NK-92 treated with Interleukin-12 subunit alpha and Interleukin-12 subunit beta, amount 100 ng/mL, for 24 hours (cell line): Measurements from ENCODE around the gene HSD17B14.
"Not testable (repeated sequence)": the region's sequence is repeated elsewhere in the genome, so short reads cannot be mapped to it uniquely, and the experiment has no call there.

Source experiments
- DNase-seq: peaks from one replicate; lab custom pipeline; 2025; lab: John Stamatoyannopoulos, UW

HSD17B14 gene

DNA sequence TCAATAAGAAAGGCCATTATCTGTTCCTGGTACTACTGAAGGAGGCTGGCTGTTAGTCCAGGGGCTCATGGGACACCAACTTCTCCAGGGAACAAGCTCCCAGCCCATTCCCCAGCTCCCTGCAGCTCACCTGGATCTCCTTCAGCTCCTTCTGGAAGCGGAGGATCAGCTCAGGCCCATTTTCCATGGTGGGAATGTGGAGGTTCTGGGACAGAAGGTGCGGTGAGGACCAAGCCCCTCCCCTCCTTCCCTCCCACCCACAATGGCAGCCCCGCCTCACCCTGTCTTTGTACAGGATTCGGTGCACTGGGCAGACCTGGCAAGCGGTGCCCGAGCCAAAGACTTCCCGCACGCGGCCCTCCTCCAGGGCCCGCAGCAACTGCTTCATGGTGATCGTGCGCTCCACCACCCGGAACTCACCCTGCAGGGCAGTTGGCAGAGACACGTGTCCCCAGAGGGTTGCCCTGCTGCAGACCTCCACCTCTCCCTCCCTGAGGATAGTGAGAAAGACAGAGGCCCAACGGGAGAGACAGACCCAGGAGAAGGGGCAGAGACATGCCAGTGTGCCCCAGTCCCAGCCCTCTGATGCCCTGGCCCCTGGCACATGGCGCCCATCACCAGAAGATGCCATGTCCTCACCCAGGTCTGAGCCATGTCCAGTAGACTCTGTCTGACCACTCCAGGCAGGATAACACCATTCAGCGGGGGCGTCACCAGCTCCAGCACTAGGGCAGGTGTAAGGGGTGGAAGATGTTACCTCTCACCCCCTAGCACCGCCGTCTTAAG lies 39.8 kb downstream of the HSD17B14 start:
- no peak for DNase-seq

DNA sequence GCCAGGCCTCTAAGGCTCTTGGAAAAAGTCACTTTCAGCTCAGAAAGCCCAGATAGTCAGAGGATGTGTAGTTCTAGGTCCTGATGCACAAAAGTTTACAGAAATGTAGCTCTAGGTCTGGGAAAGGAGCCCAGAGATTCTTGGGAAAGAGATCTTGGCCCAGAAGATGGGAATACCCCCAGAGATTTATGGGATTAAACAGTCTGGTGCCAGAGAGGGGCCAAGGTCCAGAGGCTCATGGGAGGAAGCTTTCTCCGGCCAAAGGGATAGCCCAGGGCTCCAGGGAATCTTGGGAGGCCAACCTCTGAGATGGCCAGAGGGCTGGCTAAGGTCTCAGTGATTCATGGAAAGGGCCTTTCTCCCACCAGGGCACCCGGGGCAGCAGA lies 40.6 kb downstream of the HSD17B14 start:
- DNase-seq: no peak

DNA sequence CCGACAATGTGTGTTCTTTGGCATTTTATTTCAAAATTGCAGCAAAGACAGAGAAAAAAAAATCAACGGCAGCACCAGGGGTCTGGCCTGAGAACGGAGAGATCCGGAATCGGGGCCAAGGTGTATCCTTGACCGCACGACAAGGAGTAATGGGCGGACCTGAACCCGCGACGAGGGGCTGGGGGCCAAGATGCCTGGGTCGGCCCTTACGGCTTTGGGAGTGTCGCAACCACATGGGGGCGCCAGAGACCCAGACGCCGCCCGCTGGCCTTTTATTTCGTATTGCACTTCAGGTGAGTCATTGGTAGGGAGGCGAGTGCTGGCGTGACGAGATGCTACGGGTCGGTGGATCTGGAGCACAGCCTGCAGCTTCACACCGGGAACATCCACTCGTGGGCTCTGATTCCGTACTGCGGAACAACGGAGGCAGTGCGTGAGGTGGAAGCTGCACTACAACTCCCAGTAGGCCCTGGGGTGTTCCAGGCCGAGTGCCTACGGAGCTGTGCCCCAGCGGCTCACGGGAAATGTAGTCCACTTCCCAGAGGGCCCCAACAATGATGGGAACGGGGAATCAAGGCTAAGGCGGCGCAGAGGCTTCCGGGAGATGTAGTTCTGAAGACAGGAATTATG lies 41.1 kb downstream of the HSD17B14 start:
- DNase-seq: no peak

DNA sequence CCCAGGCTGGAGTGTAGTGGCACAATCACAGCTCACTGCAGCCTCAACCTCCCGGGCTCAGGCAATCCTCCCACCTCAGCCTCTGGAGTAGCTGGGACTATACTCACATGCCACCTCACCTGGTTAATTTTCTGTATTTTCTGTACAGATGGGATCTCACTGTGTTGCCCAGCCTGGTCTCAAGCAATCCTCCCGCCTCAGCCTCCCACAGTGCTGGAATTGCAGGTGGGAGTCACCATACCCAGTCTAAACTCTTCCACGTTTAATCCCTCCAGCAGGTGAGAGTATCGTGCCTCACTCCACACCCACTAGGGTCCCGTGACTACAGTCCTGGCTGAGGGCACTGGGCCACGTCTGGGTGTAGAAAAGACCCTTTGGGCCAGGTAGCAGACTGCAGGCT lies 42.0 kb downstream of the HSD17B14 start:
- no peak for DNase-seq

DNA sequence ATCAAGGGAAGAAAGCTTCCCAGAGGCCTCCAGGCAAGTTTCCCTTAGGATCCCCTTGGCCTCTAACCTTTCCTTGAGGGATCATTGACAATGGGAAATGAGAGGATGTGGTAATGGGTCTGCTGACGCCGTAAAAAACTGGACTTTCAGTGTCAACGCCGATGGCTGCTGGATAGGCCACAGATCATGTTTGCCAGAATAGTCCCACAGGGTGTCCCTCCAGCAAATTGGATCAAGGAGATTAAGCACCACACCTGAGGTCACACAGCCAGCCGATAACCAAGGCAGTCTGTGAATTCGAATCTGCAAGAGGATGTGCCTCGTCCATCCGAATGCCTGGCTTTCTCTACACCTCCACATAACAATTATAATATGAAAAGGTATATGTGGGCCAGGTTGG lies 43.0 kb downstream of the HSD17B14 start:
- no peak for DNase-seq

DNA sequence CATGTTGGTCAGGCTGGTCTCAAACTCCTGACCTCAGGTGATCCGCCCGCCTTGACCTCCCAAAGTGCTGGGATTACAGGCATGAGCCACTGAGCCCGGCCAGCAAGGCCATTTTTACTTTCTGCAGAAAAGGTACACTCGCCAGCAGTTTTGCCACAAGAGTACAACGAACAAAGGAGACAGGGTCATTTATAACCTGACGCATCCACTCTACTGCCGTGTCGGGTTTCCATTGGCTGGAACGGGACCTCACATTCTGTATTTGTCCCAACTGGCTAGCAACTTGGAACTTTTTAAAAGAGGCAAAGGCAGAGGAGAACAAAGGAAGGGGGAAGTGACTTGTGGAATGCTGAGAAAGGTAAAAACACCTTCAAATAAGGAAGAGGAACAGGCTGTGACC lies 49.0 kb downstream of the HSD17B14 start:
- not testable (repeated sequence) for DNase-seq

DNA sequence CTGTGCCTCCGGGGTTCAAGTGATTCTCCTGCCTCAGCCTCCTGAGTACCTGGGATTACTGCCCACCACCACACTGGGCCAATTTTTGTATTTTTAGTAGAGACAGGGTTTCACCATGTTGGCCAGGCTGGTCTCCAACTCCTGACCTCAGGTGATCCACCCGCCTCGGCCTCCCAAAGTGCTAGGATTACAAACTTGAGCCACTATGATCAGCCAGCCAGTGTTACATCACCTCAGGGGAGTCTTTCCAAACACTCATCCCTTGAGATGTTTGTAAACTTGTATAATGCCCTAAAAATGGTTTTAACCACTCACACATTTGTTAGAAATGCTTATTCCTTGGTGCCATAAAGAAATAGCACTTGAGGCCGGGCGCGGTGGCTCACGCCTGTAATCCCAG lies 49.9 kb downstream of the HSD17B14 start:
- DNase-seq: not testable (repeated sequence)

DNA sequence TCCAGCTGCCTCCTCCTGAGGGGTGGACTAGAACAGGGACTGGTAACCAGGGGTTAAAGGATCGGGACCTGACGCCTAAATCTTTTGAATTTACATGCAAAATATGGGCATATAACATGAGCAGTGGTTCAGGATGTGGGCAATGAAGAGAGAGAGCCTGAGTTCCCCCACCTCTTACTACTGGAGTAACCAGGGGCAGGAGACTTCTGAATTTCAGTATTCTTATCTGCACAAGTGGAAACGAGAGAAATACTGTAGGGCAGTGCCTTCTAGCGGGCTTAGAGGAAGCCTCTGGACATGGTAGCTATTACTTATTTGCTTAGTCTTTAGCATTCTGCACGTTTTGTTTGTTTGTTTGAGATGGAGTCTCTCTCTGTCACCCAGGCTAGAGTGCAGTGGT lies 51.8 kb downstream of the HSD17B14 start:
- DNase-seq: no peak

DNA sequence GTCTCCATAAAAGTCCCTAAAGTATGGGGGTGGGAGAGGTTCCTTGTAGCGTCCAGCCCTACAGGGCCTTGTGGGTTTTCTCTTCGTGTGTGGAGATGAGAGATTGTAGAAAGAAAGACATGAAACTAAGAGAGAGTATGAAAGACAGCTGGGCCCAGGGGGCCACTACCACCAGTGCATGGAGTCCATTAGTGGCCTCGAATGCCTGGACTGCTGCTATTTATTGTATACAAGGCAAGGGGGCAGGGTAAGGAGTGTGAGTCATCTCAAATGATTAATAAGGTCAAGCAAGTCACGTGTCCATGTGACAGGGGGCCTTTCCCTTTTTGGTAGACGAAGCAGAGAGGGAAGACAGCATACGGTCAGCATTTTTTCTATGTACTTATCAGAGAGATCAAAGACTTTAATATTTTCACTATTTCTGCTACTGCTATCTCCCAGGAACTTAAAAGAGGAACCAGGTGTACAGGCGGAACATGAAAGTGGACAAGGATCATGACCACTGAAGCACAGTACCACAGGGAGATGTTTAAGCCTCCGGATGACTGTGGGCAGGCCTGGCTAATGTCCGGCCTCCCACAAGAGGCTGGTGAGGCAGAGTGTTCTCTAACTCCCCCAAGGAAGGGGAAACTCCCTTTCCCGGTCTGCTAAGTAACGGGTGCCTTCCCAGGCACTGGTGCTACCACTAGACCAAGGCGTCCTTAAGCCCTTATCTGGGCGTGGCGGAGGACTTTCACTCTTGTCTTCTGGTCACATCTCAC lies 55.5 kb downstream of the HSD17B14 start:
- no peak for DNase-seq

DNA sequence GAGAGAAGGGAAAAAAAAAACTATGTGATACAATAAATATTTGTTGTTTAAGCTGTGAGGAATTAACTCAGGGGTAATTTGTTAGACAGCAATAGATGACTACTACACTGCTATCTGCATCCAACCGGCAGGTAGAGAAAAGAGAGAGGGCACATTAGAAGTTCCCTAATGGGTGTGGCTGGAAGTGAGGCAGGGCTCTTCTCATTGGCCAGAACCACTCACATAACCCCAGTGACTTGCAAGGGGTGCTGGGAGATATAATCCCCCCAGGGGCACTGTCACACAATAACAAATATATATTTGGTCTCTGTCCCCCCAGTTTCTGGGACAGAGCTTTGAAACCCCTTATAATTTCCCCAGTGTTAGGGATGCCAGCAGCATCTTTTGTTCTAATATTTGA lies 56.7 kb downstream of the HSD17B14 start:
- DNase-seq: no peak

DNA sequence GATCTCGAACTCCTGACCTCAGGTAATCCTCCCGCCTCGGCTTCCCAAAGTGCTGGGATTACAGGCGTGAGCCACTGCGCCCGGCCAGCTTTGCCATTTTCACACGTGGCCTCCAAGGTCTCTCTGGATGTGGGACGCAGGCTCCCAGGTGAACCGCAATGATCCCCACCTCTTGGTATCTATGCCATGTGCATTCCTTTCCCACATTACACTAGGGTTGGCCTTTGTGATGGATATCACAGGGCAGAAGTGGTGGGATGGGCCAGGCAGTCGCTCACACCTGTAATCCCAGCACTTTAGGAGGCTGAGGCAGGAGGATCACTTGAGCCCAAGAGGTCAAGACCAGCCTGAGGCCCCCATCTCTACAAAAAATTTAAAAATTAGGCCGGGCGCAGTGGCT lies 58.6 kb downstream of the HSD17B14 start:
- no peak for DNase-seq

DNA sequence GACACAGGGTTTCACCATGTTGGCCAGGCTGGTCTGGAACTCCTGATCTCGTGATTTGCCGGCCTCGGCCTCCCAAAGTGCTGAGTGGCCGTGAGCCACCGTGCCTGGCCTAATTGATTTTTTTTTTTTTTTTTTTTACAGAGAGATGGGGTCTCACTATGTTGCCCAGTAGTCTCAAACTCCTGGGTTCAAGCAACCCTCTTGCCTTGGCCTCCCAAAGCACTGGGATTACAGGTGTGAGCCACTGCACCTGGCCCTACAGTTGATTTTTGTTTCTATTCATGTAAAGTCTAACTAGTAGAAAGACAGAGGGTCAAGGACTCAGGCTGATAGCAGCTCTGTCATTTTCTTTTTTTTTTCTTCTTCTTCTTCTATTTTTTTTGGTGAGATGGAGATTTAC lies 59.2 kb downstream of the HSD17B14 start:
- DNase-seq: no peak

DNA sequence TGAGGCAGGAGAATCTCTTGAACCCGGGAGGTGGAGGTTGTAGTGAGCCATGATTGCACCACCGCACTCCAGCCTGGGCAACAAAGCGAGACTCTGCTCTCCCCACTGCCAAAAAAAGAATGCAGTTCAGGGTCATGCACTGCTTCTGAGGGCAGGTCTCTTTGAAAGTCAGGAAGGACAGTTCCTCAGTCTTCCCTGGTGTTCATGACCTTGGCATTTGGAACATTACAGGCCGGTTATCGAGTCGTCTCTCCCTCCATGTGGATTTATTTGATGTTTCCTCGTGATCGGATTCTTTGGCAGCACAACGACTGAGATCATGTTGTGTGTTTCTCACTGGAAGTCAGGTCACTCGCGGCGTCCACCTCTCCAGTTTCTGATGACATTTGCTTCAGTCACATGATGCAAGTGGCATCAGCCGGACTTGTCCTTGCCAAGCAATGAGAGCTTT lies 63.8 kb downstream of the HSD17B14 start:
- no peak for DNase-seq

DNA sequence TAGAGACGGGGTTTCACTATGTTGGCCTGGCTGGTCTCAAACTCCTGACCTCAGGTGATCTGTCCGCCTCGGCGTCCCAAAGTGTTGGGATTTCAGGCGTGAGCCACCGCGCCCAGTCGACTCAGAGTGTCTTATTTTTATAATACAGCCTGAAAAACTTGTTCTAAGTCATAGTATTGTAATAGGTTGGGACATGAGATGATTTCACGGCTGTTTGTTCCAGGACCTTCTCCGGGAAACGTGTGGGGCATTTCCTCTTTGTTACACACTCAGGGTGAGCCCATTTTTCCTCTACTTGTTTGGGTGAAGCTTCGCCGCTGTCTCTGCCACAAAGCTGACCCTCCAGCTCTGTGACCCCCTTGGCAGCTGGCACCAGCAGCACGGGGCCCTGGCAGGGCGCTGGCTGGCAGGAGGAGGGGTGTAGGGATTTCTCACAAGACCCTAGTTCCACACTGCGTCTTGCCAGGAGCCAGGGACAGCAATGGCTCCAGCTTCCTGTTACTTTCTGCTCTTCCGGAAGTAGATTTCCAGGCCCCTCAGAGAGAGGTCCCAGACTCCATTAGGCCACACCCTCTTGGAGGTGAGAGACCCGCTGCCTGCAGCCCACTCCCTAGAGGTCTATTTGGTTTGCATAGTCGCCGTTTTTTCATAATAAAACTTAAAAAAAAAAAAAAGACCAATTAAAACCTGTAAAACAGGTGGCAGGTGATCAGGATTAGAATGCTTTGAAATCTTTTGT lies 65.4 kb downstream of the HSD17B14 start:
- DNase-seq: no peak

DNA sequence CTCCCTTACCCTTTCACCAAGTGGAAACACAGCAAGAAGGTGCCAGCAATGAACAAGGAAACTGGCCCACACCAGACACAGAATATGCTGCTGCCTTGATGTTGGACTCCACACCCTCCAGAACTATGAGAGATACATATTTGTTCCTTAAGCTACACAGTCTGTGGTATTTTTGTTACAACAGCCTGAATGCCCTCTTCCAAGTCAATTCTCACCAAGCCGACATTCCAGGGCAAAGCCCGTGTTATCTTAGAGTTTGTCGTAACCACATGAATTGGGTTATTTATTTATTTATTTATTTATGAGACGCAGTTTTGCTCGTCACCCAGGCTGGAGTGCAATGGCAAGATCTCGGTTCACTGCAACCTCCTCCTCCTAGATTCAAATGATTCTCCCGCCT lies 66.0 kb downstream of the HSD17B14 start:
- no peak for DNase-seq

DNA sequence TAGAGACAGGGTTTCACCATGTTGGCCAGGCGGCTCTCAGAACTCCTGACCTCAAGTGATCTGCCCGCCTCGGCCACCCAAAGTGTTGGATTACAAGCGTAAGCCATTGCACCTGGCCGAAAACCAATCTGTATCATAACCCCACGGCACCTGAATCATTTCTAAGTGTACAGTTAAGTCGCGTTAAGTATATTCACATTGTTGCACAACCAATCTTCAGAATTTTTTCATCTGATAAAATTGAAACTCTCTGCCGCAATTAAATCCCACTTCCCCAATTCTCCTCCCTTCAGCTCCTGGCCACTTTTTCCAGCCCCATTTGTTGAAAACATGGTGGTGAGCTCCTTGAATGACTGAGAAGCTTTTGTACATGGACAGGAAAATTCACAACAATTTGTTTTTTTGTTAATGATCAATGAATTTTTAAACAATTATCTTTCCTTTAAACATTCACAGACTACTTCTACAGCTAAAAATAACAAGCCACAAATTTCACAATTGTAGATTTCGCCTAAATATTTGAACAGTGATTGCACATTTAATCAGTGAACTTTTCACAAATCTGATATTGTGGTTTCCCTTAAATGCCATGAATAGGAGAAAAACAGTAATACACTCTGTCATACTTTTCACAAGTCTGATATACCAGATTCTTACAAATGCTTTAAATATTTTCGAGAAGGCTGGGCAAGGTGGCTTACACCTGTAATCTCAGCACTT lies 67.1 kb downstream of the HSD17B14 start:
- no peak for DNase-seq

DNA sequence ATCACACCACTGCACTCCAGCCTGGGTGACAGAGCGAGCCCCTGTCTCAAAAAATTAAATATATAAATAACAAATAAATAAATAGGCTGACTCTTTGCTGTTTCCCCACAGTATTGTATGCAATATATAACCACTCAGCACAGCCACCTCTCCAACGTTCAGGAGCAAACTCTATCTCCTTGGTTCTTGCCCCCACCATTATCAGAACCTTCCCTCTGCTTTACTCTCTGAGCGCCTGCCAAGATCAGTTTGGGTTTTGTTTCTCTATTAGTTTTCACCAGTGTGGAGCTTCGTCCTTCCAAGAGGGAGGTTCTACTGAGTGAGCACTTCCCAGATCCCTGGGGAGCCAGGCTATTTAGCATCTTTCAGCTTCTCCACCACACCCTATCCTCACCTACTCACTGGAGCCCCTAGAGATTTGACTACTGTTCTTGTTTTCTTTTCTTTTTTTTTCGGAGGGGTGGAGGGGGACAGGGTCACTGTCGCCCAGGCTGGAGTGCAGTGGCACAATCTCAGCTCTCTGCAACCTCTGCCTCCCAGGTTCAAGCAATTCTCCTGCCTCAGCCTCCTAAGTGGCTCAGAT lies 68.0 kb downstream of the HSD17B14 start:
- not testable (repeated sequence) for DNase-seq

DNA sequence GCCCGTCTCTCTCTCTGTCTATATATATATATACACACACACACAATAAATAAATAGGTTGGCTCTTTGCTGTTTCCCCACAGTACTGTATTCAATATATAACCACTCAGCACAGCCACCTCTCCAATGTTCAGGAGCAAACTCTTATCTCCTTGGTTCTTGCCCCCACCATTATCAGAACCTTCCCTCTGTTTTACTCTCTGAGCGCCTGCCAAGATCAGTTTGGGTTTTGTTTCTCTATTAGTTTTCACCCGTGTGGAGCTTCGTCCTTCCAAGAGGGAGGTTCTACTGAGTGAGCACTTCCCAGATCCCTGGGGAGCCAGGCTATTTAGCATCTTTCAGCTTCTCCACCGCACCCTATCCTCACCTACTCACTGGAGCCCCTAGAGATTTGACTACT lies 70.5 kb downstream of the HSD17B14 start:
- not testable (repeated sequence) for DNase-seq
